ENCODE data around the gene TIGAR.

TIGAR gene

GRCh38 chr12:4296751-4297150 lies 24.3 kb upstream of the TIGAR start:
- TF ChIP-seq YY1 (IDR thresholded peaks at IDR 0.05; ENCODE audit: low read depth), result no peak
- TF ChIP-seq USF1 (IDR thresholded peaks at IDR 0.05), result no peak
- TF ChIP-seq TCF12 (IDR thresholded peaks at IDR 0.05; ENCODE audit: low read depth), result no peak
- TF ChIP-seq CREB1 (IDR thresholded peaks at IDR 0.05; ENCODE audit: low read depth), result no peak
- no peak for TF ChIP-seq CEBPB (IDR thresholded peaks at IDR 0.05)
- TF ChIP-seq ZBTB7A (IDR thresholded peaks at IDR 0.05; ENCODE audit: low read depth), result no peak
- no peak for TF ChIP-seq EP300 (IDR thresholded peaks at IDR 0.05; ENCODE audit: borderline replicate concordance)
- TF ChIP-seq NFIC (IDR thresholded peaks at IDR 0.05), result no peak

GRCh38 chr12:4297617-4298016 lies 23.4 kb upstream of the TIGAR start:
- TF ChIP-seq ZBTB7A (IDR thresholded peaks at IDR 0.05; ENCODE audit: low read depth), result no peak
- TF ChIP-seq EGR1 (IDR thresholded peaks at IDR 0.05), result no peak
- no peak for TF ChIP-seq REST (IDR thresholded peaks at IDR 0.05; ENCODE audit: low read depth)
- no peak for TF ChIP-seq USF1 (IDR thresholded peaks at IDR 0.05)
- TF ChIP-seq TEAD4 (IDR thresholded peaks at IDR 0.05), result no peak
- TF ChIP-seq FOXM1 (IDR thresholded peaks at IDR 0.05; ENCODE audit: borderline replicate concordance, low read depth), result no peak
- TF ChIP-seq CEBPB (IDR thresholded peaks at IDR 0.05), result no peak
- no peak for TF ChIP-seq TAF1 (IDR thresholded peaks at IDR 0.05; ENCODE audit: low read depth)
- TF ChIP-seq YY1 (IDR thresholded peaks at IDR 0.05; ENCODE audit: low read depth), result no peak
- no peak for TF ChIP-seq MAX (IDR thresholded peaks at IDR 0.05)
- no peak for TF ChIP-seq CREB1 (IDR thresholded peaks at IDR 0.05; ENCODE audit: low read depth)
- no peak for TF ChIP-seq NFIC (IDR thresholded peaks at IDR 0.05)
- TF ChIP-seq EP300 (IDR thresholded peaks at IDR 0.05; ENCODE audit: borderline replicate concordance), result no peak
- no peak for TF ChIP-seq RAD21 (IDR thresholded peaks at IDR 0.05; ENCODE audit: low read depth)
- no peak for TF ChIP-seq TCF12 (IDR thresholded peaks at IDR 0.05; ENCODE audit: low read depth)

- TF ChIP-seq CEBPB (IDR thresholded peaks at IDR 0.05), result no peak
- TF ChIP-seq EP300 (IDR thresholded peaks at IDR 0.05; ENCODE audit: borderline replicate concordance), result no peak
- no peak for TF ChIP-seq YY1 (IDR thresholded peaks at IDR 0.05; ENCODE audit: low read depth)
- TF ChIP-seq NFIC (IDR thresholded peaks at IDR 0.05), result no peak
- no peak for TF ChIP-seq EGR1 (IDR thresholded peaks at IDR 0.05)
- TF ChIP-seq TEAD4 (IDR thresholded peaks at IDR 0.05), result no peak
- TF ChIP-seq FOXM1 (IDR thresholded peaks at IDR 0.05; ENCODE audit: borderline replicate concordance, low read depth), result no peak
- TF ChIP-seq ZBTB7A (IDR thresholded peaks at IDR 0.05; ENCODE audit: low read depth), result no peak
These were observed 20.1 kb upstream of the TIGAR start for GRCh38 chr12:4300883-4301282.

GRCh38 chr12:4301932-4302501 lies 19.0 kb upstream of the TIGAR start:
- TF ChIP-seq RAD21 (IDR thresholded peaks at IDR 0.05; ENCODE audit: low read depth) (no peak), REST (IDR thresholded peaks at IDR 0.05; ENCODE audit: low read depth) (no peak), CREB1 (IDR thresholded peaks at IDR 0.05; ENCODE audit: low read depth) (no peak), TAF1 (IDR thresholded peaks at IDR 0.05; ENCODE audit: low read depth) (no peak), EGR1 (IDR thresholded peaks at IDR 0.05) (no peak), USF1 (IDR thresholded peaks at IDR 0.05) (no peak)

GRCh38 chr12:4302881-4303280 lies 18.1 kb upstream of the TIGAR start:
- no peak for TF ChIP-seq FOXM1 (IDR thresholded peaks at IDR 0.05; ENCODE audit: borderline replicate concordance, low read depth)
- TF ChIP-seq TCF12 (IDR thresholded peaks at IDR 0.05; ENCODE audit: low read depth), result no peak
- no peak for TF ChIP-seq CREB1 (IDR thresholded peaks at IDR 0.05; ENCODE audit: low read depth)
- no peak for TF ChIP-seq EP300 (IDR thresholded peaks at IDR 0.05; ENCODE audit: borderline replicate concordance)
- no peak for TF ChIP-seq CEBPB (IDR thresholded peaks at IDR 0.05)
- TF ChIP-seq ZBTB7A (IDR thresholded peaks at IDR 0.05; ENCODE audit: low read depth), result no peak
- no peak for TF ChIP-seq REST (IDR thresholded peaks at IDR 0.05; ENCODE audit: low read depth)
- TF ChIP-seq USF1 (IDR thresholded peaks at IDR 0.05), result no peak
- TF ChIP-seq EGR1 (IDR thresholded peaks at IDR 0.05), result no peak

All from Ishikawa (cell line).